WTC11 (cell line): ENCODE measurements around the gene ATP2C1. TPM values are rescaled to one million over a fixed set of nuclear protein-coding genes. Genes with fewer than 3 reads are reported as not detected.

ENCODE experiments used
- ATAC-seq: fragments of 200-7000 bp; cut with Tn5 transposase; 2 replicates; pipeline ENCODE4 v1.10.0; 2021; ENCODE audit warnings: mild to moderate bottlenecking, moderate library complexity
- CTCF ChIA-PET: fragments of 300-600 bp; sonication (Branson Sonifier 250); formaldehyde crosslinking; loops from one replicate; lab custom pipeline; 2021; ENCODE audit warnings: antibody characterized with exemption; lab: Charles Lee
- POLR2A ChIA-PET: fragments of 350-600 bp; sonication (Branson Sonifier 250); formaldehyde crosslinking; loops from one replicate; lab custom pipeline; 2021; ENCODE audit warnings: antibody characterized with exemption; lab: Charles Lee
- DNase-seq: peaks from one replicate; pipeline ENCODE4 v3.0.0; 2021; ENCODE audit warnings: low spot score
- H3K27ac Mint-ChIP-seq: 2 replicates; pipeline ENCODE4 v1.8.0; 2021; ENCODE audit warnings: mixed read lengths
- H3K27me3 Mint-ChIP-seq: 2 replicates; pipeline ENCODE4 v1.8.0; 2021; ENCODE audit warnings: low read depth, mild to moderate bottlenecking, moderate library complexity, mixed read lengths
- H3K36me3 Mint-ChIP-seq: 2 replicates; pipeline ENCODE4 v1.8.0; 2021; ENCODE audit warnings: mixed read lengths
- H3K4me1 Mint-ChIP-seq: 2 replicates; pipeline ENCODE4 v1.8.0; 2022; ENCODE audit warnings: mixed read lengths
- H3K4me3 Mint-ChIP-seq: 2 replicates; pipeline ENCODE4 v1.8.0; 2021; ENCODE audit warnings: mild to moderate bottlenecking, moderate library complexity, mixed read lengths
- H3K9me3 Mint-ChIP-seq: 2 replicates; pipeline ENCODE4 v1.8.0; 2021; ENCODE audit warnings: mixed read lengths
- ATF1 ChIP-seq: sonication (generic); formaldehyde crosslinking; IDR thresholded peaks from 2 replicates; pipeline ENCODE4 v1.8.1; 2023; ENCODE audit warnings: mild to moderate bottlenecking, moderate library complexity, missing genetic modification reagents
- CREB1 ChIP-seq: sonication (generic); formaldehyde crosslinking; IDR thresholded peaks from 2 replicates; pipeline ENCODE4 v1.8.0; 2023; ENCODE audit warnings: mild to moderate bottlenecking, missing genetic modification reagents
- ELF4 ChIP-seq: sonication (generic); formaldehyde crosslinking; IDR thresholded peaks from 2 replicates; pipeline ENCODE4 v1.8.1; 2022; ENCODE audit warnings: low read depth, mild to moderate bottlenecking, moderate library complexity, missing genetic modification reagents
- ESRRA ChIP-seq: sonication (generic); formaldehyde crosslinking; IDR thresholded peaks from 2 replicates; pipeline ENCODE4 v1.8.1; 2022; ENCODE audit warnings: mild to moderate bottlenecking, missing genetic modification reagents, borderline replicate concordance
- ETV6 ChIP-seq: sonication (generic); formaldehyde crosslinking; IDR thresholded peaks from 2 replicates; pipeline ENCODE4 v1.8.1; 2022; ENCODE audit warnings: mild to moderate bottlenecking, missing genetic modification reagents
- FOXP1 ChIP-seq: sonication (generic); formaldehyde crosslinking; IDR thresholded peaks from 2 replicates; pipeline ENCODE4 v1.8.0; 2022; ENCODE audit warnings: missing genetic modification reagents, mild to moderate bottlenecking, moderate library complexity, borderline replicate concordance
- GTF2I ChIP-seq: fragments of 250-450 bp; sonication (Bioruptor Pico); conservative IDR thresholded peaks from 2 replicates; pipeline ENCODE4 v1.4.0; 2021; ENCODE audit warnings: mild to moderate bottlenecking
- IRF2 ChIP-seq: sonication (generic); formaldehyde crosslinking; IDR thresholded peaks from 2 replicates; pipeline ENCODE4 v1.8.0; 2022; ENCODE audit warnings: low read depth, missing genetic modification reagents, borderline replicate concordance
- NR1H2 ChIP-seq: sonication (generic); formaldehyde crosslinking; IDR thresholded peaks from 2 replicates; pipeline ENCODE4 v1.9.0; 2021; ENCODE audit warnings: mild to moderate bottlenecking, moderate library complexity, missing genetic modification reagents
- NR3C1 ChIP-seq: sonication (generic); formaldehyde crosslinking; conservative IDR thresholded peaks from 2 replicates; pipeline ENCODE4 v1.8.1; 2023; ENCODE audit warnings: low read depth, mild to moderate bottlenecking, missing genetic modification reagents
- RORB ChIP-seq: fragments of 250-450 bp; sonication (Bioruptor Pico); IDR thresholded peaks from 2 replicates; pipeline ENCODE4 v1.9.0; 2021; ENCODE audit warnings: mild to moderate bottlenecking
- SP1 ChIP-seq: sonication (generic); formaldehyde crosslinking; conservative IDR thresholded peaks from 2 replicates; pipeline ENCODE4 v1.8.1; 2022; ENCODE audit warnings: missing genetic modification reagents
- TEAD1 ChIP-seq: sonication (generic); formaldehyde crosslinking; IDR thresholded peaks from 2 replicates; pipeline ENCODE4 v1.8.0; 2022; ENCODE audit warnings: mild to moderate bottlenecking, missing genetic modification reagents
- ZNF219 ChIP-seq: sonication (generic); formaldehyde crosslinking; IDR thresholded peaks from 2 replicates; pipeline ENCODE4 v1.8.0; 2023; ENCODE audit warnings: missing genetic modification reagents, mild to moderate bottlenecking, borderline replicate concordance
- ZNF396 ChIP-seq: fragments of 250-450 bp; sonication (Bioruptor Pico); IDR thresholded peaks from 2 replicates; pipeline ENCODE4 v1.8.0; 2021; ENCODE audit warnings: mild to moderate bottlenecking, moderate library complexity, borderline replicate concordance
- total RNA-seq: library from RNA; stranded (reverse); gene quantifications from 3 replicates; pipeline ENCODE4 v1.2.3, GENCODE V29; 2021
- TF ChIP-seq, protein P1 (sequence below): fragments of 250-450 bp; sonication (Bioruptor Pico); IDR thresholded peaks from 2 replicates; pipeline ENCODE4 v1.9.0; 2021; ENCODE audit warnings: mild to moderate bottlenecking
- TF ChIP-seq, protein P2 (sequence below): sonication (generic); formaldehyde crosslinking; IDR thresholded peaks from 2 replicates; pipeline ENCODE4 v1.8.0; 2022; ENCODE audit warnings: mild to moderate bottlenecking, missing genetic modification reagents
- TF ChIP-seq, protein P3 (sequence below): sonication (generic); formaldehyde crosslinking; IDR thresholded peaks from 2 replicates; pipeline ENCODE4 v1.8.0; 2022; ENCODE audit warnings: mild to moderate bottlenecking, missing genetic modification reagents
- TF ChIP-seq, protein P4 (sequence below): sonication (generic); formaldehyde crosslinking; IDR thresholded peaks from 2 replicates; pipeline ENCODE4 v1.8.1; 2023; ENCODE audit warnings: mild to moderate bottlenecking, missing genetic modification reagents
- TF ChIP-seq, protein P5 (sequence below): sonication (generic); formaldehyde crosslinking; IDR thresholded peaks from 2 replicates; pipeline ENCODE4 v1.8.1; 2023; ENCODE audit warnings: mild to moderate bottlenecking, missing genetic modification reagents
- TF ChIP-seq, protein P6 (sequence below): fragments of 250-450 bp; sonication (Bioruptor Pico); IDR thresholded peaks from 2 replicates; pipeline ENCODE4 v1.9.0; 2021; ENCODE audit warnings: moderate library complexity, mild to moderate bottlenecking, inconsistent platforms, borderline replicate concordance
- TF ChIP-seq, protein P7 (sequence below): sonication (generic); formaldehyde crosslinking; IDR thresholded peaks from 2 replicates; pipeline ENCODE4 v1.8.0; 2022; ENCODE audit warnings: mild to moderate bottlenecking, missing genetic modification reagents
- TF ChIP-seq, protein P8 (sequence below): sonication (generic); formaldehyde crosslinking; IDR thresholded peaks from 2 replicates; pipeline ENCODE4 v1.8.0; 2022; ENCODE audit warnings: missing genetic modification reagents

The ATP2C1 gene
- total RNA-seq, 1 experiment from 2014 or later, result 62.5 TPM

DNA sequence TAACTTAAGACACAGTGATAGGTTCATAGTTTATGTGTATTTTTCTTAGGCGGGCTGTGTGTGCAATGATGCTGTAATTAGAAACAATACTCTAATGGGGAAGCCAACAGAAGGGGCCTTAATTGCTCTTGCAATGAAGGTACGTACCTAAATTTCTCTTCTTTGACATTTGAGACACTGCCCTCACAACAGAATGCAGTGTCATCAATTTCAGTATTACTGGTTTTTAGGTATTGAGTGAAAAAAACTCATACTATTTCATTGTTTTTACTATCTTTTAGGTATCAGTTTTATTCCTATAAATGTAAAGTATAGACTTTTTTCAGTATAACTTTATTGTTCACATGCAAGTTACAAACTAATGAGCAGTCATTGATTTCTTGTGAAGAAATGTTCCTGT lies 73.4 kb downstream of the ATP2C1 start:
- Mint-ChIP-seq H3K36me3 (peaks cover 32% of the 10 kb centered on the region), H3K4me3 (no peak overlapping the region), H3K27me3 (no peaks in the 10 kb centered on the region), H3K4me1 (peaks cover 9% of the 10 kb centered on the region), H3K9me3 (no peaks in the 10 kb centered on the region), H3K27ac (no peak overlapping the region)
- POLR2A ChIA-PET, result no interaction called here
- DNase-seq, result no peak
- TF ChIP-seq, protein P1, sequence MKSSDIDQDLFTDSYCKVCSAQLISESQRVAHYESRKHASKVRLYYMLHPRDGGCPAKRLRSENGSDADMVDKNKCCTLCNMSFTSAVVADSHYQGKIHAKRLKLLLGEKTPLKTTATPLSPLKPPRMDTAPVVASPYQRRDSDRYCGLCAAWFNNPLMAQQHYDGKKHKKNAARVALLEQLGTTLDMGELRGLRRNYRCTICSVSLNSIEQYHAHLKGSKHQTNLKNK (CRISPR knock-in tag), result no peak
- TF ChIP-seq, protein P2, sequence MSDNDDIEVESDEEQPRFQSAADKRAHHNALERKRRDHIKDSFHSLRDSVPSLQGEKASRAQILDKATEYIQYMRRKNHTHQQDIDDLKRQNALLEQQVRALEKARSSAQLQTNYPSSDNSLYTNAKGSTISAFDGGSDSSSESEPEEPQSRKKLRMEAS (CRISPR knock-in tag), result no peak
- no peak for ATAC-seq
- CTCF ChIA-PET, result no interaction called here

DNA sequence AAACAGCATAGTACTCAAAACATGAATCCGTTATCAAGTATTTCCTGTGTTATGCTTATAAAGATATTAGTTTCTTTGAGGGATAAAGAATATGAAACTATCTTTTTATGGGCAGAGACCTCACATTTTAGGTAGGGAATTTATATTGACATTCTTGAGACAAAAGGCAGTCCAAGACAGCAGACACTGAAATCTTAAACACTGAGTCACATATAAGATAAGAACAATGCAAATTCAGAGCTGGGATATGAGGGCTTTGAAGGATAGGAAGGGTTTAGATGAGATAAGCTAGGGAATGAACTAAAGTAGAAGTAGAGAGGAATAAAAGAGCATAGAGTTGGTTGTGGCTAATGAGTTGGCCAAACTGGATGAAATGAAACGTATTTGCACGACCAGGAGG lies 74.3 kb downstream of the ATP2C1 start:
- Mint-ChIP-seq H3K4me1 (peaks cover 12% of the 10 kb centered on the region), H3K27ac (no peak overlapping the region), H3K4me3 (no peak overlapping the region), H3K27me3 (no peaks in the 10 kb centered on the region), H3K36me3 (peaks cover 36% of the 10 kb centered on the region), H3K9me3 (no peaks in the 10 kb centered on the region)
- ChIA-PET CTCF (no interaction called here), POLR2A (no interaction called here)
- no peak for DNase-seq
- ATAC-seq, result no peak
- TF ChIP-seq TEAD1 (CRISPR knock-in tag), result no peak
- no peak for TF ChIP-seq CREB1
- no peak for TF ChIP-seq SP1
- TF ChIP-seq, protein P3, sequence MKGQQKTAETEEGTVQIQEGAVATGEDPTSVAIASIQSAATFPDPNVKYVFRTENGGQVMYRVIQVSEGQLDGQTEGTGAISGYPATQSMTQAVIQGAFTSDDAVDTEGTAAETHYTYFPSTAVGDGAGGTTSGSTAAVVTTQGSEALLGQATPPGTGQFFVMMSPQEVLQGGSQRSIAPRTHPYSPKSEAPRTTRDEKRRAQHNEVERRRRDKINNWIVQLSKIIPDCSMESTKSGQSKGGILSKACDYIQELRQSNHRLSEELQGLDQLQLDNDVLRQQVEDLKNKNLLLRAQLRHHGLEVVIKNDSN, result no peak
- no peak for TF ChIP-seq IRF2 (CRISPR knock-in tag)
- TF ChIP-seq, protein P4, sequence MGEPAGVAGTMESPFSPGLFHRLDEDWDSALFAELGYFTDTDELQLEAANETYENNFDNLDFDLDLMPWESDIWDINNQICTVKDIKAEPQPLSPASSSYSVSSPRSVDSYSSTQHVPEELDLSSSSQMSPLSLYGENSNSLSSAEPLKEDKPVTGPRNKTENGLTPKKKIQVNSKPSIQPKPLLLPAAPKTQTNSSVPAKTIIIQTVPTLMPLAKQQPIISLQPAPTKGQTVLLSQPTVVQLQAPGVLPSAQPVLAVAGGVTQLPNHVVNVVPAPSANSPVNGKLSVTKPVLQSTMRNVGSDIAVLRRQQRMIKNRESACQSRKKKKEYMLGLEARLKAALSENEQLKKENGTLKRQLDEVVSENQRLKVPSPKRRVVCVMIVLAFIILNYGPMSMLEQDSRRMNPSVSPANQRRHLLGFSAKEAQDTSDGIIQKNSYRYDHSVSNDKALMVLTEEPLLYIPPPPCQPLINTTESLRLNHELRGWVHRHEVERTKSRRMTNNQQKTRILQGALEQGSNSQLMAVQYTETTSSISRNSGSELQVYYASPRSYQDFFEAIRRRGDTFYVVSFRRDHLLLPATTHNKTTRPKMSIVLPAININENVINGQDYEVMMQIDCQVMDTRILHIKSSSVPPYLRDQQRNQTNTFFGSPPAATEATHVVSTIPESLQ (CRISPR knock-in tag), result no peak
- TF ChIP-seq, protein P5, sequence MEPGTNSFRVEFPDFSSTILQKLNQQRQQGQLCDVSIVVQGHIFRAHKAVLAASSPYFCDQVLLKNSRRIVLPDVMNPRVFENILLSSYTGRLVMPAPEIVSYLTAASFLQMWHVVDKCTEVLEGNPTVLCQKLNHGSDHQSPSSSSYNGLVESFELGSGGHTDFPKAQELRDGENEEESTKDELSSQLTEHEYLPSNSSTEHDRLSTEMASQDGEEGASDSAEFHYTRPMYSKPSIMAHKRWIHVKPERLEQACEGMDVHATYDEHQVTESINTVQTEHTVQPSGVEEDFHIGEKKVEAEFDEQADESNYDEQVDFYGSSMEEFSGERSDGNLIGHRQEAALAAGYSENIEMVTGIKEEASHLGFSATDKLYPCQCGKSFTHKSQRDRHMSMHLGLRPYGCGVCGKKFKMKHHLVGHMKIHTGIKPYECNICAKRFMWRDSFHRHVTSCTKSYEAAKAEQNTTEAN (CRISPR knock-in tag), result no peak
- TF ChIP-seq ESRRA, result no peak
- TF ChIP-seq GTF2I (CRISPR knock-in tag), result no peak
- TF ChIP-seq RORB, result no peak
- TF ChIP-seq, protein P6, sequence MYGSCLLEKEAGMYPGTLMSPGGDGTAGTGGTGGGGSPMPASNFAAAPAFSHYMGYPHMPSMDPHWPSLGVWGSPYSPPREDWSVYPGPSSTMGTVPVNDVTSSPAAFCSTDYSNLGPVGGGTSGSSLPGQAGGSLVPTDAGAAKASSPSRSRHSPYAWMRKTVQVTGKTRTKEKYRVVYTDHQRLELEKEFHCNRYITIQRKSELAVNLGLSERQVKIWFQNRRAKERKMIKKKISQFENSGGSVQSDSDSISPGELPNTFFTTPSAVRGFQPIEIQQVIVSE, result no peak
- no peak for TF ChIP-seq ATF1 (CRISPR knock-in tag)
- TF ChIP-seq NR3C1 (CRISPR knock-in tag), result no peak

DNA sequence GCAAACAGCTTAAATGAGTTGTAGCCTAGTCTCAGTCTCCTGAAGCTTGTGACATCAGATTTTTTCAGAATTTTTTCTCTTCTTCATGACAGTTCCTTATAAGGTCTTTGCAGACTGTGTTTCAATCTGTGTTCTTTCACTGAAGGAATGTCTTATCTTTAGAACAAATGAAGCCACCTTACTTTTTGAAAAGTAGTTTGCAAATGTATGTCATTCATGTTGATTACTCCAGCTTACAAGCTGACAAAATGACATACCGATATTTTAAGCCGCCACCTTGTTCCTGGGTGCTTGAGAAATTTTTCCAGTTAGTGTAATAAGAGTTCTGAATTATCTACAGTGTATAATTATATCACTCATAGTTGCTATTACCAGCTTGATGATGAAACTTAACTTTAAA lies 75.7 kb downstream of the ATP2C1 start:
- peaks cover 17% of the 10 kb centered on the region for H3K4me1 Mint-ChIP-seq
- ATAC-seq (no peak), DNase-seq (no peak)
- no peaks in the 10 kb centered on the region for H3K27me3 Mint-ChIP-seq
- no peak overlapping the region for H3K4me3 Mint-ChIP-seq
- ChIA-PET POLR2A (no interaction called here), CTCF (no interaction called here)
- peaks cover 36% of the 10 kb centered on the region for H3K36me3 Mint-ChIP-seq
- H3K9me3 Mint-ChIP-seq, result no peaks in the 10 kb centered on the region
- H3K27ac Mint-ChIP-seq, result no peak overlapping the region
- TF ChIP-seq FOXP1 (CRISPR knock-in tag) (no peak), SP1 (no peak), ELF4 (CRISPR knock-in tag) (no peak), CREB1 (no peak), ETV6 (CRISPR knock-in tag) (no peak), ZNF396 (CRISPR knock-in tag) (no peak), NR1H2 (no peak), ATF1 (CRISPR knock-in tag) (no peak), ZNF219 (CRISPR knock-in tag) (no peak)
- TF ChIP-seq, protein P7, sequence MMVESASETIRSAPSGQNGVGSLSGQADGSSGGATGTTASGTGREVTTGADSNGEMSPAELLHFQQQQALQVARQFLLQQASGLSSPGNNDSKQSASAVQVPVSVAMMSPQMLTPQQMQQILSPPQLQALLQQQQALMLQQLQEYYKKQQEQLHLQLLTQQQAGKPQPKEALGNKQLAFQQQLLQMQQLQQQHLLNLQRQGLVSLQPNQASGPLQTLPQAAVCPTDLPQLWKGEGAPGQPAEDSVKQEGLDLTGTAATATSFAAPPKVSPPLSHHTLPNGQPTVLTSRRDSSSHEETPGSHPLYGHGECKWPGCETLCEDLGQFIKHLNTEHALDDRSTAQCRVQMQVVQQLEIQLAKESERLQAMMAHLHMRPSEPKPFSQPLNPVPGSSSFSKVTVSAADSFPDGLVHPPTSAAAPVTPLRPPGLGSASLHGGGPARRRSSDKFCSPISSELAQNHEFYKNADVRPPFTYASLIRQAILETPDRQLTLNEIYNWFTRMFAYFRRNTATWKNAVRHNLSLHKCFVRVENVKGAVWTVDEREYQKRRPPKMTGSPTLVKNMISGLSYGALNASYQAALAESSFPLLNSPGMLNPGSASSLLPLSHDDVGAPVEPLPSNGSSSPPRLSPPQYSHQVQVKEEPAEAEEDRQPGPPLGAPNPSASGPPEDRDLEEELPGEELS (CRISPR knock-in tag), result no peak
- TF ChIP-seq, protein P8, sequence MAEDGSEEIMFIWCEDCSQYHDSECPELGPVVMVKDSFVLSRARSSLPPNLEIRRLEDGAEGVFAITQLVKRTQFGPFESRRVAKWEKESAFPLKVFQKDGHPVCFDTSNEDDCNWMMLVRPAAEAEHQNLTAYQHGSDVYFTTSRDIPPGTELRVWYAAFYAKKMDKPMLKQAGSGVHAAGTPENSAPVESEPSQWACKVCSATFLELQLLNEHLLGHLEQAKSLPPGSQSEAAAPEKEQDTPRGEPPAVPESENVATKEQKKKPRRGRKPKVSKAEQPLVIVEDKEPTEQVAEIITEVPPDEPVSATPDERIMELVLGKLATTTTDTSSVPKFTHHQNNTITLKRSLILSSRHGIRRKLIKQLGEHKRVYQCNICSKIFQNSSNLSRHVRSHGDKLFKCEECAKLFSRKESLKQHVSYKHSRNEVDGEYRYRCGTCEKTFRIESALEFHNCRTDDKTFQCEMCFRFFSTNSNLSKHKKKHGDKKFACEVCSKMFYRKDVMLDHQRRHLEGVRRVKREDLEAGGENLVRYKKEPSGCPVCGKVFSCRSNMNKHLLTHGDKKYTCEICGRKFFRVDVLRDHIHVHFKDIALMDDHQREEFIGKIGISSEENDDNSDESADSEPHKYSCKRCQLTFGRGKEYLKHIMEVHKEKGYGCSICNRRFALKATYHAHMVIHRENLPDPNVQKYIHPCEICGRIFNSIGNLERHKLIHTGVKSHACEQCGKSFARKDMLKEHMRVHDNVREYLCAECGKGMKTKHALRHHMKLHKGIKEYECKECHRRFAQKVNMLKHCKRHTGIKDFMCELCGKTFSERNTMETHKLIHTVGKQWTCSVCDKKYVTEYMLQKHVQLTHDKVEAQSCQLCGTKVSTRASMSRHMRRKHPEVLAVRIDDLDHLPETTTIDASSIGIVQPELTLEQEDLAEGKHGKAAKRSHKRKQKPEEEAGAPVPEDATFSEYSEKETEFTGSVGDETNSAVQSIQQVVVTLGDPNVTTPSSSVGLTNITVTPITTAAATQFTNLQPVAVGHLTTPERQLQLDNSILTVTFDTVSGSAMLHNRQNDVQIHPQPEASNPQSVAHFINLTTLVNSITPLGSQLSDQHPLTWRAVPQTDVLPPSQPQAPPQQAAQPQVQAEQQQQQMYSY (CRISPR knock-in tag), result no peak
